Cardiac muscle cell (in vitro differentiated cells and primary cell): ENCODE results near the gene RFTN1. TPM values are rescaled to one million over a fixed set of nuclear protein-coding genes. Genes with fewer than 3 reads are reported as not detected.

Experiments used
- DNase-seq, 2 donors: peaks; one replicate each; pipeline versions ENCODE4 v3.0.0 to v3.0.0-alpha.2; 2010 to 2017; ENCODE audit warnings: low read depth in 1 of 2, low spot score in 1 of 2
- H3K27ac ChIP-seq: fragments of 200-600 bp; sonication (generic); 2 replicates; pipeline ENCODE4 v1.5.1; 2016
- H3K27me3 ChIP-seq: fragments of 200-600 bp; sonication (generic); 2 replicates; pipeline ENCODE4 v1.6.0; 2016; ENCODE audit warnings: control low read depth
- H3K36me3 ChIP-seq: fragments of 200-600 bp; sonication (generic); 2 replicates; pipeline ENCODE4 v1.5.1; 2016; ENCODE audit warnings: control low read depth
- H3K4me1 ChIP-seq: fragments of 200-600 bp; sonication (generic); 2 replicates; pipeline ENCODE4 v1.8.1; 2017; ENCODE audit warnings: low read depth, mild to moderate bottlenecking, mixed run types
- H3K4me3 ChIP-seq: fragments of 200-600 bp; sonication (generic); 2 replicates; pipeline ENCODE4 v1.5.1; 2016; ENCODE audit warnings: mild to moderate bottlenecking
- H3K9me3 ChIP-seq: fragments of 200-600 bp; sonication (generic); 2 replicates; pipeline ENCODE4 v1.5.1; 2017; ENCODE audit warnings: low read depth, mild to moderate bottlenecking, control low read depth
- polyA plus RNA-seq: library from polyadenylated mRNA; unstranded; fragments of >200 nt; fragmentation: Nextera tagmentation; extraction: Ambion mirVana; gene quantifications from 2 replicates; pipeline ENCODE4 v1.2.1, GENCODE V29; 2016
- total RNA-seq: library from RNA; depleted of rRNA; stranded (reverse); fragments of >200 nt; gene quantifications from 2 replicates; pipeline ENCODE4 v1.2.3, GENCODE V29; 2016
- TF ChIP-seq, protein P1 (sequence below): IDR thresholded peaks from 2 replicates; pipeline ENCODE4 v1.5.1; 2012; ENCODE audit warnings: low read depth, mild to moderate bottlenecking, low read length

The RFTN1 gene
- total and polyA plus RNA-seq, 2 experiments from 2014 or later: 30.6 to 42.4 TPM

DNA sequence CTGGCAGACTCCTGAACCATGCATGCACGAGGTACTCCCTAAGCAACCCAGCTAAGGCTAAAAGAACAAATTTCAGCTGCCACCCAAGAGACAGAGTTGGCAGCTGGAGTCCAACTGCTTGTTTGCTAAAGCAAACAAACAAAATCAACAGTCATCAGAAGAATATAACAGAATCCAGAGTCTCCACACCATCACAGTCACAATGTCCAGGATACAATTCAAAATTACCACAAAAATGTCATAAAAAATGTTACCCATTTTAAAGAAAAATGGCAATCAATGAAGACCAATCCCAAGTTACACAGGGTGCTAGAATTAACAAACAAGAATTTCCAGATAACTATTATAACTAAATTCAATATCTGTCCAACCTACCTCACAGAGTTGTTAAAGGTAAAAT lies 42.9 kb downstream of the RFTN1 start:
- DNase-seq: no peak
- Histone ChIP-seq H3K36me3 (no peaks in the 10 kb centered on the region), H3K27me3 (no peaks in the 10 kb centered on the region), H3K27ac (no peak overlapping the region), H3K4me1 (peaks cover 48% of the 10 kb centered on the region), H3K4me3 (no peak overlapping the region), H3K9me3 (no peaks in the 10 kb centered on the region)
- TF ChIP-seq, protein P1, sequence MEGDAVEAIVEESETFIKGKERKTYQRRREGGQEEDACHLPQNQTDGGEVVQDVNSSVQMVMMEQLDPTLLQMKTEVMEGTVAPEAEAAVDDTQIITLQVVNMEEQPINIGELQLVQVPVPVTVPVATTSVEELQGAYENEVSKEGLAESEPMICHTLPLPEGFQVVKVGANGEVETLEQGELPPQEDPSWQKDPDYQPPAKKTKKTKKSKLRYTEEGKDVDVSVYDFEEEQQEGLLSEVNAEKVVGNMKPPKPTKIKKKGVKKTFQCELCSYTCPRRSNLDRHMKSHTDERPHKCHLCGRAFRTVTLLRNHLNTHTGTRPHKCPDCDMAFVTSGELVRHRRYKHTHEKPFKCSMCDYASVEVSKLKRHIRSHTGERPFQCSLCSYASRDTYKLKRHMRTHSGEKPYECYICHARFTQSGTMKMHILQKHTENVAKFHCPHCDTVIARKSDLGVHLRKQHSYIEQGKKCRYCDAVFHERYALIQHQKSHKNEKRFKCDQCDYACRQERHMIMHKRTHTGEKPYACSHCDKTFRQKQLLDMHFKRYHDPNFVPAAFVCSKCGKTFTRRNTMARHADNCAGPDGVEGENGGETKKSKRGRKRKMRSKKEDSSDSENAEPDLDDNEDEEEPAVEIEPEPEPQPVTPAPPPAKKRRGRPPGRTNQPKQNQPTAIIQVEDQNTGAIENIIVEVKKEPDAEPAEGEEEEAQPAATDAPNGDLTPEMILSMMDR: no peak

DNA sequence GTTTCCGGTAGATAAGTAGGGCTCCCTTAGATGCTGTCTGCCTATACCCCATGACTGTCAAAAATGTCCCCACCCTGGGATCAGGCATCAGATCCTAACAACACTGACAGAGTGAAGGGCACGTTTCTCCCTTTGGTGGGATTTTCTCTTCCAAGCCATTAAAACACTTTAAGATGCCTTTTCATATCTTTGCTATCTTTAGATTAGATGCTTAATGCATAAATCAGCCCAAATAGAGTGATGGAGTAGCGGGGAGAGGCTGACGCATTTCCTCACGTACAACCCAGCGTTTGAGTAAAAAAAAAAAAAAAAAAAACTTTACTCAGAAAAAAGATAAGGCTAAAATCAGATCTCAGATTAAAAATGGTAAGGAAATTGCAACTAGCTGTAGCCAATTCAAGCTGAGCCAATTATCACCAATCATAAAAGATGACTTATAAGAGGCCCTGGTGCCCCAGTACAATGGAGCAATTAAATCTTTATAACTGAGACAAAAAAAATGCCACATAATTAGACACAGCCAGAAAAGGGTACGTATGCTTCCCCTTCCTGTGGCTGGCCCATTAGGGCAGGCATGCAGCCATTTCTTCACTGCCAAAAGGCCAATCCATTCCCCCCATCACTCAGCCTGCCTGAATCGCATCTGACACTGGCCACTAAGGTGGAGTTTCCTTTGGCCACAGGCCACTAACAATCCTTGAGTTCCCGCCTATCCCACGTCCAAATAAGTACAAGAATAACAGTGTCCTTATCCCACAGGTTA lies 45.0 kb downstream of the RFTN1 start:
- no peak overlapping the region for H3K4me3 ChIP-seq
- H3K36me3 ChIP-seq: no peaks in the 10 kb centered on the region
- no peaks in the 10 kb centered on the region for H3K9me3 ChIP-seq
- no peaks in the 10 kb centered on the region for H3K27me3 ChIP-seq
- DNase-seq: no peak
- peaks cover 49% of the 10 kb centered on the region for H3K4me1 ChIP-seq
- peak overlapping the region; percentile 78 for H3K27ac ChIP-seq
- TF ChIP-seq, protein P1: no peak

DNA sequence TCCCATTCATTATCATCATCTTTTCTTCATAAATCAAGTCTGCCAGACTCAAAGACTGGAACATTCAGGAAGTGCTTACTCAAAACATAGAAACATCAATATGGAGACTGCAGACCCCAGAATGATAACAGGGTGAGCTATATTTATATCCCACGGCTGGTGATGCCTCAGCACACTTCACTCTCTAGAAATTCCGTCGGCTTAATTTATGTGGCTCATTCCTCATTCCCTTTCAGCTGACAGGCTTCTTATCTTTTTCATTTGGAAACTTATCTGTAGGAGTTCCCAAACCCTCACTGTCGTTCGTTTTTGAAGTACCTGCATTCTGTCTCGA lies 45.5 kb downstream of the RFTN1 start:
- Histone ChIP-seq H3K4me3 (no peak overlapping the region), H3K36me3 (no peaks in the 10 kb centered on the region), H3K27ac (peak overlapping the region; percentile 78), H3K4me1 (peaks cover 49% of the 10 kb centered on the region), H3K27me3 (no peaks in the 10 kb centered on the region), H3K9me3 (no peaks in the 10 kb centered on the region)
- DNase-seq: peak in 1 of 2 donors; percentile 66
- TF ChIP-seq, protein P1: no peak

DNA sequence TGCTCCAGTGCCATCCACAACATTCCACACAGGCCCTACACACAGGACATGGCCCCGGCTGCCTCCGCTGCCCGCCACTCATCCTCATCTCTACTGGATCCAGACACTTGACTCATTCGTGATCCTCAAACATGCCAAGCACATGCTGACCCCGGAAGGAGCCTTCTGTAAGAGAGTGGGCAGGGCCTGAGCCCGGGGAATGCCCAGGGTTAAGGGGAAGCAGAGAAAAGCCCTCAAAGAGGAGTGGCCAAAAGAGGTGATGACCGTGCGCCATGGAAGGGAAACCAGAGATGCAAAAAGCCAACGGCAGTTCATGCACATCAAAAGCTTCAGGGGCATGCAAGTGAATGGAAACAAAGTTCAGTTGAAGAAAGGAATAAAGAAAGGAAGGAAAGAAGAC lies 46.1 kb downstream of the RFTN1 start:
- no peak for DNase-seq
- no peaks in the 10 kb centered on the region for H3K36me3 ChIP-seq
- TF ChIP-seq, protein P1: no peak
- H3K4me1 ChIP-seq: peaks cover 49% of the 10 kb centered on the region
- H3K9me3 ChIP-seq: no peaks in the 10 kb centered on the region
- no peaks in the 10 kb centered on the region for H3K27me3 ChIP-seq
- H3K27ac ChIP-seq: peak overlapping the region; percentile 78
- H3K4me3 ChIP-seq: no peak overlapping the region

DNA sequence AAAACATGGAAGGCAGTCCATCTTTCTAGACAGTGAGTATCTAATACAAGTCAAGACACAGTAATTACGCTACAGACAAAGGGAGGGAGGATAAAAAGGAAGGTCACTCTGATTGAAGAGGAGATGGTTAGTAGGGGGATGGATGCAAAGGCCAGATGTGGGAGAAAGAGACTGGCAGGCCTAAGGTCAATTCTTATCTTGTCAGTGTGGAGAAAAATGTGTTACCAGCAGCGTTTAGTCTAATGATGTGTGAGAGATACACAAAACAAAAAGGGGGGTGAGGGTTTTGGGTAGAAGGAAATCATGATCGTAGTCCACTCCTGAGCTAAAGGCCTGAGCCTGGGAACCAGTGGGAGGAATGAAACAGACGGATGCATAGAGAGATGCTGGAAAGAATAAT lies 46.7 kb downstream of the RFTN1 start:
- H3K27ac ChIP-seq: peak overlapping the region; percentile 78
- DNase-seq: no peak
- TF ChIP-seq, protein P1: no peak
- H3K4me3 ChIP-seq: no peak overlapping the region
- no peaks in the 10 kb centered on the region for H3K36me3 ChIP-seq
- H3K4me1 ChIP-seq: peaks cover 49% of the 10 kb centered on the region
- no peaks in the 10 kb centered on the region for H3K9me3 ChIP-seq
- no peaks in the 10 kb centered on the region for H3K27me3 ChIP-seq
